Measurements from ENCODE around the gene CX3CR1.
"Not testable (repeated sequence)": the region's sequence is repeated elsewhere in the genome, so short reads cannot be mapped to it uniquely, and the experiment has no call there.

DNA sequence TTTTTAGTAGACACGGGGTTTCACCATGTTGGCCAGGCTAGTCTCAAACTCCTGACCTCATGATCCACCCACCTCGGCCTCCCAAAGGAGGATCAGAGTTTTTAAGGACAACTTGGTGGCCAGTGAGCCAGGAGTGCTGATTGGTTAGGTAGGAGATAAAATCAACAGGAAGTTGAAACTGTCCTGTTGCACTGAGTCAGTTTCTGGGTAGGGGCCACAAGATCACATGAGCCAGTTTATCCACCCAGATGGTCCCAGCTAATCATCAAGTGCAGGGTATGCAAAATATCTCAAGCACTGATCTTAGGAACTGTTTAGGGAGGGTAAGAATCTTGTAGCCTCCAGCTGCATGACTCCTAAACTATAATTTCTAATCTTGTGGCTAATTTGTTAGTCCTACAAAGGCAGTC is 41.7 kb upstream of the CX3CR1 start:
- TF ChIP-seq, protein P1, sequence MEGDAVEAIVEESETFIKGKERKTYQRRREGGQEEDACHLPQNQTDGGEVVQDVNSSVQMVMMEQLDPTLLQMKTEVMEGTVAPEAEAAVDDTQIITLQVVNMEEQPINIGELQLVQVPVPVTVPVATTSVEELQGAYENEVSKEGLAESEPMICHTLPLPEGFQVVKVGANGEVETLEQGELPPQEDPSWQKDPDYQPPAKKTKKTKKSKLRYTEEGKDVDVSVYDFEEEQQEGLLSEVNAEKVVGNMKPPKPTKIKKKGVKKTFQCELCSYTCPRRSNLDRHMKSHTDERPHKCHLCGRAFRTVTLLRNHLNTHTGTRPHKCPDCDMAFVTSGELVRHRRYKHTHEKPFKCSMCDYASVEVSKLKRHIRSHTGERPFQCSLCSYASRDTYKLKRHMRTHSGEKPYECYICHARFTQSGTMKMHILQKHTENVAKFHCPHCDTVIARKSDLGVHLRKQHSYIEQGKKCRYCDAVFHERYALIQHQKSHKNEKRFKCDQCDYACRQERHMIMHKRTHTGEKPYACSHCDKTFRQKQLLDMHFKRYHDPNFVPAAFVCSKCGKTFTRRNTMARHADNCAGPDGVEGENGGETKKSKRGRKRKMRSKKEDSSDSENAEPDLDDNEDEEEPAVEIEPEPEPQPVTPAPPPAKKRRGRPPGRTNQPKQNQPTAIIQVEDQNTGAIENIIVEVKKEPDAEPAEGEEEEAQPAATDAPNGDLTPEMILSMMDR (IDR thresholded peaks at IDR 0.05; ENCODE audit: low read length) = not testable (repeated sequence)
- not testable (repeated sequence) for TF ChIP-seq EZH2 (optimal IDR thresholded peaks at IDR 0.05; ENCODE audit: low read depth, low read length); EZH2phosphoT487 (IDR thresholded peaks at IDR 0.05; ENCODE audit: low read length)
